ACHN (cell line): ENCODE results near the gene FBXL13.
A peak's percentile ranks its signal among the peaks of the same experiment; 100 is the strongest.
"Not testable (repeated sequence)": the region's sequence is repeated elsewhere in the genome, so short reads cannot be mapped to it uniquely, and the experiment has no call there.

Source experiments
- DNase-seq: peaks from one replicate; pipeline ENCODE4 v3.0.0-alpha.2; 2015
- in situ Hi-C: cut with HindIII; loops from 2 replicates; pipeline ENCODE4 v1.10.0; 2017; ENCODE audit warnings: low sequenced_read_pairs, low pct_ligation_motif_present, low pct_unique_long_range_greater_than_20kb

The FBXL13 gene

DNA sequence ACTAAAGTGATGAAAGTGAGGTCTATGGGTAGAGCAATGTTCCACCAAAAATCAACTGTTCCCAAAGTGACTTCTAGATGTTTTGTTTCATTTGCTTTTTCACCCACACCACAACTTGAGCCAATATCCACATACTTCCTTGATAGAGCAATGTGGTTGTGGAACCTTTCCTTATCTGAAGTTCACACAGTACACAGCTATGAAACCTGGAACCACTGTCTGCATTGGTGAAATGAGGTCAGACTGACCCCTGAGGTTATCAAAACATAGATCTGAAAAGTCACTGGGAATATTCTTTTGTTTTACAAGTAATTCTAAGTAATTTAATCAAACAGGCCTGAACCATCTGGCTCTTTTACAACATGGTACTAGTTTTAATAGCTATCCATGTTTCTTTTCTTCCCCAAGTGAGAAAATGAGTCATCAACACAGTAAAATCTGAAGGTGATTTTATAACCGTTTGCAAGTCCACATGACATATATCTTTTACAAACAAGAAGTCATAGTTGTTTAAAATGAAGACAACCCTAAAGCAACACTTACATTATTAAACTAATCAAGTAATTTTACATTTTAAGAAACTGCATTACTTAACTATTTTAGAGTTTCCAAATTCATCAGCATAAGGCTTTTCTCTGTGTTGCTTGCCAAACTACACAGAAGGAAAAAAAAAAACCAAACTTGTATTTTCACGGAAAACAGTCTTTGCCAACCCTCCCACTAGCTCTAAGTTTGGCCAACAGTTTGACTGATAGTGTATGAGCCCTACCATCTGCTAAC lies 81.5 kb downstream of the FBXL13 start:
- peak; percentile 13 for DNase-seq
- in situ Hi-C loops, result no loop called here

DNA sequence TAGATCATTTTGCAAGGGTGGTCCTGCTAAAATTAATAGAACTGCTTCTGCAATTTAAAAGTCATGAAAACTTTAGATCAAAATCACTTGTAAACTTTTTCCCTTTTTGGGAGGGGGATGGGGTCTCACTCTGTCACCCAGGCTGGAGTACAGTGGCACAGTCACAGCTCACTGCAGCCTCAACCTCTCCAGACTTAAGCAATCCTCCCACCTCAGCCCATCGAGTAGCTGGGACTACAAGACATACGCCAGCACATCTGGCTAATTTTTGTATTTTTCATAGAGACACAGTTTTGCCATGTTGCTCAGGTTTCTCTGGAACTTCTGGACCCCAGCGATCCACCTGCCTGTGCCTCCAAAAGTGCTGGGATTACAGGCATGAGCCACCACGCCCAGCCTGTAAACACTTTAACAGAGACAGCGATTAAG lies 82.1 kb downstream of the FBXL13 start:
- in situ Hi-C loops, result no loop called here
- DNase-seq, result no peak

DNA sequence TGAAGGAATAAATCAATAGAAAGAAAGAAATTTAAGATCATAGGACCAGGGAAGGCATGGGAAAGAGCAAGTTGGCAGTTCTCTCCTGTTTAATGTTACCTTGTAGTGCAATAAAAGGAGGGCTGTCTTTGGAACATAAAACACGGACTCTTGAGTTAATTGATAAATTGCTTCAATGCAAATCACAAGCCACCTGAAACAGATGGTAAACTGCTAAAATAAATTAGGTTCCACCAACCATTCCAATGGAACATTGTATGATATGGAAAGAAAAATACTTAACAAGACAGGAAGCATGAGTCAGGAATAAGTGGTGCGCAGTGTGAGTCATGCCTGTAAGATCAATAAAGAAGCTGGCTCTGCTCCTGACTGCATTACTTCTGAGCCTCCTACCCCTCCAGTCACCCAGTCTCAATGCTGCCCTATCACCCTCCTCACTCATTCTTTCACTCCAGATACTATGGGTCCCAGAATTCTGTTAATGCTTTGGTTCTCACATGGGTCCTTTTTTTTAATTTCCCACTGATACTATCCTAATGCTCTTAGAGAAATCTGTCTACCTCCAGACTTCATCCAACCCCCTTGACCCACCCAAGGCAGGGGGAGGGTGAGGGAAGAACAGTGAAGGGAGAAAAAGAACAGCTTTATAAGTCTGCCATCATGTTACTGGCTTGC lies 82.9 kb downstream of the FBXL13 start:
- in situ Hi-C loops, result no loop called here
- DNase-seq, result peak; percentile 94

DNA sequence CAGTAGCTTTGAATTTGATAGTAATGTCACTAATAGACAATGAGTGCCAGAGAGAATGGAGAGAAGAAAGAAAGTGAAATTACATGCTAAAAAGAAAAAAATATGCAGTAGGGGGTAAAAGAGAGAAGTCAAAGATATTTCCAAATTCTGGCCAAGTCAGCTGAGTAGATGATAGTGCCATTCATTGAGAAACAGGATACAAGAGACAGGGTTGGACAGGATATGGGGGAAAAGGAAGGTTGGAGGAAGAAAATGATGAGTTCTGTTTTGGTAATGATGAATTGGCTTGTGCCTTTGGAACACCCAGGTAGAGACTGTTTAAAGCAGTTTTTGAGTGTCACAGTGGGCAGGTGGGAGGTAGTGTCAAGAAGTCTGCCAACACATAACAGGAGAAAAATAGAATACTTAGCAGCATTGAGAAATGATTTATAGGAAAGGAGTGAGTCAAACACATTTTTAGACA lies 83.5 kb downstream of the FBXL13 start:
- in situ Hi-C loops, result no loop called here
- DNase-seq, result peak; percentile 20

GRCh38 chr7:102990642-102991041 lies 84.0 kb downstream of the FBXL13 start:
- in situ Hi-C loops, result no loop called here
- DNase-seq, result no peak

GRCh38 chr7:102988631-102989560 lies 85.7 kb downstream of the FBXL13 start:
- no peak for DNase-seq
- in situ Hi-C loops, result no loop called here

DNA sequence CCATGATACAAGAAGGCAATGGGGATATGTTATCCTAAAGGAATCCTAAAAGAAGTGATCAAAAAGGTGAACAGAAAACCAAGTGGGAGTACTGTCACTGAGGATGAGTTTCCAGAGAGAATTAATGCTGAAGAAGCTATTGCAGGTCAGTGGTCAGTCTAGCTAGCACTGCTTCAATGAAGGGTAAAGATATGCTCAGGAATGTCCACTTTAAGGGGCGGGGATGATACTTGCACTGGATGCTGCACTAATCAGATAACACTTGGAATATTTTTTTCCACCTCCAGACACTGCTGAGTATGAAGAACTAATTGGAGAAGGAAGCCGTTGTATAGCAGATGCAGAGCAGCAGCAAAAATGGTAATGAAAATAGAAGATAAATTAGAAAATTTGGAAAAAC lies 86.5 kb downstream of the FBXL13 start:
- in situ Hi-C loops, result no loop called here
- no peak for DNase-seq

DNA sequence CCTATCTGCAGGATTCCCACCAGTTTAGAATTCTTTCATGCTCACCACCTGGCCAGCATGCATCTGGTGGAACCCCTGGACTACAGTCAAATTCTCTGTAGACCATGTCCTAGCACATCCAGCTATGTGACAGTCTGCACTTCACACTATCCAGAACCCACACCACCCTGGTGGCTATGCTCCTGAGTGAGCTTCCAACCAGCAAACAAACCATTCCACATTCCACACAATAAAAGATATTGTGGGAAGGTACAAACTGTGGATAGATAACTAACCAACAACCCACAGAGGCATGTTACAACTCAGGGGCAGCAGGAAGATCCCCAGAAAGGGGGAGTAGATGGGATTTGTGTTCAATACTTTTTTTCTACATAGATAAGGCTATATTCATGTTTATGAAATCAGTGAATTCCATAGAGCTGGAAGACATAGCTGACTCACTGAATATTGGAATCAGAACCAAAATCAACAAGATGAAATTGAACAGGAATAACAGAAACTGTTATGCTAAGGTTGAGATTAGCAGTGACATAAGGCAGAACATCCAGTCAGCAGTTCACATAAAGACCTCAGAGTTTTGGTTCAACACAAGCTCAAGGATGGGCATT lies 89.3 kb downstream of the FBXL13 start:
- in situ Hi-C loops, result no loop called here
- DNase-seq, result no peak

DNA sequence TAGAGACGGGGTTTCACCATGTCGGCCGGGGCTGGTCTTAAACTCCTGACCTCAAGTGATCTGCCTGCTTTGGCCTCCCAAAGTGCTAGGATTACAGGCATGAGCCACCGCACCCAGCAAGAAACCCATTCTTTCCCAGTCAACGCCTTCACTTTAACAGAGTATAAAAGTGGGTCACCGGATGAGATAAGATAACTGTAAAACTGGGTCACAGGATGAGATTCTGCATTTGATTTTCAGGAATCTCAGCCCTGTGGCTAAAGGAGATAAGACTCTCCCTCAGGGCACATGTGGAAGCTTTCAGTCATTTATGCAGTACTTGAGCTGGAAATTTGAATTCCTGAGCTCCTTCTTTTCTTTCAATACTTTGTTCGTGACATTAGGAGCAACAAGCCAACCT lies 91.0 kb downstream of the FBXL13 start:
- in situ Hi-C loops, result no loop called here
- no peak for DNase-seq

DNA sequence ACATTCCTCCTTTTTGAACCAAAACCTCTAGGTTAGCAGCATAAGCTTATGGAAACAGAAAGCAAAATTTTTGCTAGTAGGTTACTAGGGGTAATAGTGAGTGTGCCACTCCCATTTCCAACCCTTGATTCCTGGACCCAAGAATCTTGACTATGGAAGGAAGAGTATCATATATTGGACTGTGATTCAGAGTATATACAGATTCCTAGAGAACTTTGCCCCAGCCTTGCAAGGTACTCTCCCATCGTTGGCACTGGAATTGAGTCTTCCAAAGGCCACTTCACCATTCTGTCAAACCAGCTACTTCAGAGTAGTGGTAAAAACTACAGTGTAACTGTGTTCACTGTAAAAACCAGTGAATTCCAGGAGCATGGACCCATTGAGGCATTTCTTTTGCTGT lies 92.4 kb downstream of the FBXL13 start:
- in situ Hi-C loops, result no loop called here
- DNase-seq, result no peak

- in situ Hi-C loops, result no loop called here
- no peak for DNase-seq
Observed at GRCh38 chr7:102981451-102981850, 93.1 kb downstream of the FBXL13 start.

DNA sequence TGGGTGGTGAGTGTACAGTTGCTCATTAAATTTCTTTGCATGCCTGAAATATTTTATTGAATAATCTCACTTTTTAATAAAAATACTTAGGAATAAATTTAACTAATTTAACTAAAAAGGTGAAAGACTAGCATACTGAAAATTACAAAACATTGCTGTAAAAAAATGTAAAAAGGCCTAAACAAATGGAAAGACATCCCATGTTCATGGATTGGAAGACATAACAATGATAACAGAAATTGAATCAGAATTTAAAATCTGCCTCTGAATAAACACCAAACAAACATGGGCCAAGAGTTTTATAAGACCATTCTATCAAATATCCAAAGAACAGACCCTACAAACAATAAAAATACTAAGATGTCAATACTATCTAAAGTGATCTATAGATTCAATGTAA lies 94.9 kb downstream of the FBXL13 start:
- DNase-seq, result no peak
- in situ Hi-C loops, result no loop called here

- peak; percentile 54 for DNase-seq
- in situ Hi-C loops, result no loop called here
Observed at GRCh38 chr7:102978284-102978683, 96.3 kb downstream of the FBXL13 start.

- in situ Hi-C loops, DNase-seq: not testable (repeated sequence)
Observed at GRCh38 chr7:102977586-102977985, 97.0 kb downstream of the FBXL13 start.

GRCh38 chr7:102976493-102976892 lies 98.1 kb downstream of the FBXL13 start:
- no peak for DNase-seq
- in situ Hi-C loops, result no loop called here

DNA sequence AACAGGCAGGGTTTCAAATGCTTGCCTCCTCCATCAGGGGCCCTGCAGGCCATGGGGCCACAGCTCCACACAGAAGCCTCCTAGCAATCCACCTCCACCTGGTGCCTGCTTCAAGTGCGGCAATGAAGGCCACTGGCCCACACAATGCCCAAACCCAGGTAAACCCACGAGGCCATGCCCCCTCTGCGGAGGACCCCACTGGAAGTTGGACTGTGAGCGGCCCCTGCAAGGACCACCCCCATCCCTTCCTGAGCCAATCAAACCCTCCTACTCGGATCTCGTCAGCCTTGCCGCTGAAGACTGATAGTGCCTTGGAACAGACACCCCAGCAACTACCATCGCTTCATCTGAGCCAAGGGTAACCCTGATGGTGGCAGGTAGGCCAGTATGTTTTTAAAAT lies 98.7 kb downstream of the FBXL13 start:
- in situ Hi-C loops, result no loop called here
- no peak for DNase-seq

GRCh38 chr7:102974366-102975236 lies 100.0 kb downstream of the FBXL13 start:
- DNase-seq, result peak; percentile 24
- in situ Hi-C loops, result no loop called here
